GM18873 (cell line): ENCODE measurements around the gene PAK4.
"Not testable (repeated sequence)": the region's sequence is repeated elsewhere in the genome, so short reads cannot be mapped to it uniquely, and the experiment has no call there.

Experiments used
- ATAC-seq: cut with Tn5 transposase; IDR thresholded peaks from one replicate; pipeline ENCODE4 v1.9.1; 2021; ENCODE audit warnings: mild to moderate bottlenecking, moderate library complexity, moderate number of reproducible peaks; ENCODE audit not compliant: unreplicated experiment, low FRiP score

PAK4 gene

DNA sequence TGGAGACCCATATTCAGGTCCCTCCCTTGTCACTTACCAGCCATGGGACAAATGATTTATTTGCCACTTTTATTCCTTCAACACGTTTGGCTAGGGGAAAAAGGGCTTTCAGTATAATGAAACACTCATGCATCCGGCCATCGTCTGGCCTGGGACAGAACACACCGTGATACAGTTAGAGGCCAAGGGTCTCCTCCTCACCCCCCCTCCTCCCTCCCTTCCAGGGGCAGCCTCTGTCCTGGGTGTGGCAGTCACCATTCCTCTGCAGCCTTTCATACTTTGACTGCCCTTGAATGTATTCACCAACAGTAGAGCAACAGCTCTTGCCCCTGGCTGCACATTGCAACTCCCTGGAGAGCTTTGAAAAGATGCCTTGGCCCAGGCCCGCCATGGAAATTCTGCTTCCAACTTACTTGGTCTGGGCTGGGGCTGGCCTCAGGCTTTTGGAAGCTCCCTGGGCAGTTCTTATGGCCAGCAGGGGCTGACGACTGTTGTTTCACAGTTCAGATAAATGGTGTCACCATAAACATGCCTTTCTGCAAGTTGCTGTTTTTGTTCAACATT lies 3.0 kb downstream of the PAK4 start:
- ATAC-seq: no peak

DNA sequence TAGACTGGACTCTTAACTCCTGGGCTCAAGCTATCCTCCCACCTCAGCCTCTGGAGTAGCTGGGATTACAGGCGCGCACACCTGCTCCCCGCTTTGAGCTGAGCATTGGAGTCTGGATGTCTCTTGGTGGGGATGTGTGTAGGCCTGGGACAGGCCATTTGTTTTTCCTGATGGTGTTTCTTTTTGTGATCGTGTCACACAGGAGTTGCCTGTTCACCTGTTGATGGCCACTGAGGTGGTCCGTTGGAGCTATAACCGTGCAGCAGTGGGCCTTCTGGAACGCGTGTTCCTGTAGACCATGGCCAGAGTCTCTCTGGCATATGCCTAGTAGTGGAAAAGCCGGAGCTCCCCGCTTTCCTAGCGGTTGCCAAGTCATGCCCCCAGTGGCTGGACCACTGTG lies 3.5 kb downstream of the PAK4 start:
- ATAC-seq: no peak

DNA sequence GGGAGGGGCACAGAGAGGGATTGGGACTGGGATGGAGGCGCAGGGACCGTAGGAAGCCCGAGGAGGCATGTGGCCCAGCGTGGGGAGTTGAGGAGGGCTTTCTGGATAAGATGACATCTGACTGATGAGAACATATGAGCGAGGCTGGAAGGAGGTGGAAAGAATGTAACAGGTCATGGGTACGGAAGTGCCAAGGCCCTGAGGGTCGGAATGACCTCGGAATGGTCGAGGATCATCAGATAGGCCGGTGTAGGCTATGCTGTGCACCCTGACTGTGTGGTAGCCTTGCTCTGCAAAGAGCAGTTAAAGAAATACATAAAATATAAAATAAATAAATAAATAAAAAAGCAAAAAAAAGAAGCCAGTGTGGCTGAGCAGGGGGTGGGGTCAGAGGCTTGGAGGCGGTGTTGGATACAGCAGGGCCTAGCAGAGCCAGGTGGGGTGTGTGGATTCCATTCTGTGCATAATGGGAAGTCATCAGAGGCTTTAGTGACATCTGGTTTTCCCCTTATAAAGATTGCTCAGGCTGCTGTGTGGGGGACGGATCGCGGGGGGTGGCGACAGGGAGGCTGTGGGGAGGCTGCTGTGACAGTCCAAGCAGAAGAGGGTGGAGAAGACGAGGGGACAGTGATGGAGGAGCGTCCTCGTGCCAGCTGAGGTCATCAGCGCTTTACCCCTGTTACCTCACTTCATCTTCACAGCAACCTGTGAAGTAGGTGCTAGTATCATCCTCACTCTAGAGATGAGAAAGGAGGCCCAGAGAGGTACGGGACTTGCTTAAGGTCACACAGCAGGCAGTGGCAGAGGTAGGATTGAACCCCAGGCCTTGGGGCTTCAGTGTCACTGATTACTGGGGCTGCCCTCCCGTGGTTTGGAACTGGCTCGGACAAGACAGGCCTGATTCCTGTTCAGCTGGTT lies 5.0 kb downstream of the PAK4 start:
- ATAC-seq: no peak

DNA sequence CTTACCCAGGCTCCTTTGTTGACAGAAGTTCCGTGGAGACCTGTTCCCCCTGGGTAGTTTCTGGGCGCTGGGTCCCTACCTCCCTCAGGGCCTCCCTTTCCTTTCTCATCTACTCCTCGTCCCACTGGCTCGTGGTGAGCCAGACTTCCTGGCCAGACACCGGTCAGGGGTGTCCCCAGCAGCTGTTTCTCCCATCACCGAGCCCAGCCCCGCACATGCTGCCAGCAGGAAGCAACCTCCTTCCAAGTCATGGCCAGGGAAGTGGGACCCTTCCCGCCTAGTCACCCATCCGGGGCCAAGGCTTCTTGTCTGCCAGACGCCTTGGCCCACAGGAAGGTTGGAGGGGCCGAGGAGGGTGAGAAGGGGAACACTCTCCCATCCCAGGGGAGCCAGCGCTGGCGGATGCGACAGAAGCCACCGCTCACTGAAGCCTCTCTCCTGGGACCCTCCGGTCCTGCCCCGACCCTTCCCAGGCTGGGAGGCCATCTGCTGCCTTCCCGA lies 5.7 kb downstream of the PAK4 start:
- no peak for ATAC-seq

DNA sequence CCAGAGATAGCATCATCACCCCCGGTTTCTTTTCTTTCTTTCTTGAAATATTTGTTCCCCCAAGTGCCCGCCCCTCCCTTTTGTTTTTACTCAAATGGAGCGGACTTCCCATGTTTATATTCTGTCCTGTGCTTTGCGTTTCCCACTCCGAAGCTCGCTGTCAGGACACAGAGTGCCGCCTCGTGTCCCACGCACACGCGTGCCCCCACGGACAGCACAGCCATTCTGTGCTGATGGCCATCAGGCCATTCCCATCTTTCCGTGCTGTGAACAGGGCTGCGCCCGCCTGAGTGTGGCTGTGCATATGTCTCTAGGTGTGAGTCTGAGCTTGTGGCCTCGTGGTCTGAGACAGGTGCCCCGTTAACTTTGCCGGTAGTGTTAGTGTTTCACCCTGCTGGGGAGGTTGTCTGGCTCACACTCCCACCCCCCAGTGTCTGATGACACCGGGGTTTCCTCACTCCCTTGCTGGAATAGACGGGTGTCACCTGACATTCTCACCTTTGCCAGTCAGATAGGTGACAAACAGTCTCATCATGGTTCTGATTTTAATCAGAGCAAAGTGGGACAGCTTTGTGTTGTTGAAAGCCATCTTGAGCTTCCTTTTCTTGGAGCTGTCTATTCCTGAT lies 6.9 kb downstream of the PAK4 start:
- ATAC-seq: no peak

DNA sequence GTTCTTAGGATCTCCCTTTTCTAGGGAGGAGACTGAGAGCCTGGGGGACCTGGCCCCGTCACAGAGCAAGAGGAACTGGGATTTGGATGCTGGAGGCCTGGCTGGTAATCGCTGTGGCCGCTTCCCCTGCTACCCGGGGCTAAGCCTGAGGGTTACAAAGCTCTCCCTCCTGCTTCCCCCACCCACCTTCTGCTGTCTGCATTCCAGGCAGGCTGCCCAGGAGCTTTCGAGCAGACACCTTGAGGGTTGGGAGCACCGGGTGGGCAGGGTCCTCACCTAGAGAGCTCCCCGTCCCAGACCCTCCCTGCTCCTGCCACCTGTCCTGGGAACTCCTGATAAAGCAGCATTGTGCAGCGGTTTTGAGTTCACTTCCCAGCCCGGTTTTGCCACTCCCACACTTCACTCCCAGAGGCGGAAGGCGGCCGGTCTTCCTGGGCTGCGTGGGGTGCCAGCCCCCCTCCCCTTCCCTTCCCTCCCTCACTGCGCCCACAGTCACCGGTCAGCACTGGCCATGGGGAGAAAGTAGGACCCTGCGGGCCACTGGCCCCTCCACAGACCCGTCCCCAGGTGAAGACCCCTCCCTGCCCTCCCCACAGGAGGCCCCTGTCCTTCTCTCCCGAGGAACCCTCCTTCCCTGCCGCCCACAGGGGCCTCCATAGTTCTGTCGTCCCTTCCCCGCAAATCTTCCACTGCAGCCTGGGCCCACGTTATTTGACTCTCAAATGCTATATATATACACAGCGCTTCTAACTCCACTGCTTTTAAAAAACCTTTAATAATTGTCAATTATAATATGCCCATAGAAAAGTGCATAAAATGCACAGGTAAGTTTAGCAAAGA lies 8.1 kb downstream of the PAK4 start:
- ATAC-seq: no peak

DNA sequence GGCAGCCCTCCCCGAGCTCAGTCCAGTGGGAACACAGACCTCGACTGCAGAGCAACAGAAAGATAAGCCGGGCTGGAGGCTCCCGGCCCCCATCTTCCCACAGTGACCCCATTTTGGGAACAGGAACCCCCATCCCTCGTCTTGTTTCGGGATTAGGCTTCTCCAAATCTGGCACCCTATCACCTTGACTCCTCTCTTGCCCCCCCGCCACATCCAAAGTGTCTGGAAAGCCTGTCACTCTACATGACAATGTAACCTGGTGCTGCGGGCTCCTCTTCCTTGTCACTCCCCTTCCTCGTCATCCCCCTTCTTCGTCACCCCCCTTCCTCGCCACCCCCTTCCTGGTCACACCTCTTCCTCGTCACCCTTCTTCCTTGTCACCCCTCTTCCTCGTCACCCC lies 10.1 kb downstream of the PAK4 start:
- no peak for ATAC-seq

DNA sequence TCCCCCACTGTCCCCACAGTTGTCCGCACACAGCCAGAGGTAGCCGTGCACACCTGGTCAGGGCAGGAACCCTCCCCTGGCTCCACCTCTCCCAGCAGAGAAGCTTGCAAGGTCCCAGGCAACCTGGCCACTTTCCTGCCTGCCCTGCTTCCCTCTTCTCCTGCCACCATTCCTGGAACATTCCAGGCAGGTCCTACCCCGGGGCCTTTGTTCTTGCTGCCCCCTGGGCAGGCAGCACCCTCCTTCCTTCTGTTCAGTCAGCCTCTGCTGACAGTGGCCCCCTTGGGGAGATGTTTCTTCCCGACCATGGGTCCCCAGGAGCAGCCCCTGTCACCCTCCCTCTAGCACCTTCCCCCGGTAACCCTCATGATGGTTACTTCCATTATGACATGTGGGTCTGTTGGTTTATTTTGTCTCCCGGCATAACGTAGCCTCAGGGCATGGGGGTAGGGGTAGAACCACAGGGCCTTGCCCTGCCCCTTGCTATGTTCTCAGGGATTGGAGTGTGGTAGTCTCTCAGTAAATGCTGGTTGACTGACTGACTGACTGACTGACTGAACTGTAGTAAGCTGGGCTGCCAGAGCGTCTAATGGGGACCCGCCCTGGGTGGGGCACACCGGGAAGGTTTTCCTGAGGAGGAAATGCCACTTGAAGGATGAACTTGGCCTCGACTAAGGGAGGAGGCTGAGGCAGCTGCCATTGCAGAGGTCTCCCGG lies 10.8 kb downstream of the PAK4 start:
- no peak for ATAC-seq

DNA sequence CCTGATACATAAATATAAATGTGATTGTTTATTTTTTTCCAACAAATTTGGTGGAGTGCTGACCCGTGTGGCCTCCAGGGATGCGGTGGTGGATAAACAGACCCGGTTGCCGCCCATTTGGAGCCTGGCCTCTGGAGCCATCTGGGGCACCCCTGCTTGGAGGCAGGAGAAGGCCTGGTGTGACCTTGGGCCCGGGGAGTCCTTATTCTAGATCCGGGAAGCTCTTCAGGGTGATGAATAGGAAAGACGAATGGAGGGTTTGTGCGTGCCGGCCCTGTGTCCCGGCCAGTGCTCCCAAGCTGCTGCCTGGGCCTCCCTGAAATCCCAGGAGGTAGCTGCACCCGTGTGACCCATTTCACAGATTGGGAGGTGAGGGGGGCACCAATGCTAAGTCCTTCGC lies 11.5 kb downstream of the PAK4 start:
- ATAC-seq: no peak

DNA sequence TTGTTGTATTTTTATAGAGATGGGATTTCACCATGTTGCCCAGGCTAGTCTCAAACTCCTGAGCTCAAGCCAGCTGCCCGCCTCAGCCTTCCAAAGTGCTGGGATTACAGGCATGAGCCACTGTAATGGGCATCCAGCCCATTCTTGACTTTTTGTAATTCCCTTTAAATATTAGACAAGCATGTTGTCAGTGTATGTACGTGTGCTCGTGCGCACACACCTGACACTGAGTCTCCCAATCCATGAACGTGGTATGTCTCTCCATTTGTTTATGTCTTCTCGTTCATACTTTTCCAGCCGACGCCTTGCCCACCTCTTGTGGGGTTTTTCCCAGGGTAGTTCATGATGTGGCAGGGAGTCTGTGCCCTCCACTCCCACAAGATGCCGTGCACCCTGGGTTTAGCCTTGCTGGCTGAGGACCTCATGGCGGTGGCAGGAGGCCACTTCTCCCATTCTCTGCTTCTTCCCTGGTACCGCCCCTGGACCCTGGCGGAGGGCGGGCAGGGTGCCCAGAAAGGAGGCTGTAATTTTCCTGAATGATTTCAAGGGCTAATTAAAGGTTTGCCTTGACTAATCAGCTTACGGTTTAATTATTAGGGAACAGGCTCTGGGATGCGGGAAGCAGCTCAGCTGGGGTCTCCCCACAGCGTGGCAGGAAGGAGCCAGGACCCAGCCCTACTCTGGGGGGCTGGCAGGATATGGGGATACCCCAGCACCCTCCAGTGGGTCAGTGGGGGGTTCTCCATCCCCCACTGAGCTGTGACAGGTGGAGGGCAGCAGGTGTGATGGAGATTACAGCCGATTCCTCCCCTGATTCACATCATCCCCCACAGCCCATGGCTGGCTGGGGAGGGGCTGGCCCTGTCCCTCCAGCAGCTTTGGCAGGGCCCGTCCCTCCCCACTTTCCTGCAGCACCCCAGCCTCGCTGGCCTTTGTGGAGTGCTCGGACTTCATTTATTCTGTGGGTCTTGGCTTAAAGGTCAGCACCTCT lies 12.9 kb downstream of the PAK4 start:
- ATAC-seq: no peak

DNA sequence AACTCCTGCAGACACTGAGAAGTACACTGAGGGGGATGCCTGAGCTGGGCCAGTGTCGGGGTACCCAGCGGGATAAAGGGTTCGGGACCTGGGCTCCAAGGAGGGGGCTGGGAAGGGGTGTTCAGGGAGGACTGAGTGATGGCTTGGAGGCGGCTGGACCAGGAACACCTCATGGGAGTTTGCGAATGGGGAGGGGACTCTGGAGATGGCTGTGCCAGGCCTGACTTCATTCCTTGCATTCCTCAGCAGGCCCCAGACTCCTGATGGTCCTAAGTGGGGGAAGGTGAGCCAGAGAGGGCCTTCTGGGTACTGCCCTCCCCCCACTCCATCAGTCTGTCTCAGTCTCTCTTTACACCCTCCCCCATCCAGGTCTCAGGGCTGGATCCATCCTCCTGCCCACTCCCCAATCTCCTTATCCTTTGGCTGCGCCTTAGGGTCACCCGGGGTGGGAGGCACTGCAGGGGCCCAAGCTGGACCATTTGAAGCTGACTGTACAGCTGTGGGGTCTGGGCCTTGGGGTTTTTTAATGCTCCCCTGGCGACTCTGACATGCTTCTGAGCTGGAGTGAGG lies 13.8 kb downstream of the PAK4 start:
- no peak for ATAC-seq

DNA sequence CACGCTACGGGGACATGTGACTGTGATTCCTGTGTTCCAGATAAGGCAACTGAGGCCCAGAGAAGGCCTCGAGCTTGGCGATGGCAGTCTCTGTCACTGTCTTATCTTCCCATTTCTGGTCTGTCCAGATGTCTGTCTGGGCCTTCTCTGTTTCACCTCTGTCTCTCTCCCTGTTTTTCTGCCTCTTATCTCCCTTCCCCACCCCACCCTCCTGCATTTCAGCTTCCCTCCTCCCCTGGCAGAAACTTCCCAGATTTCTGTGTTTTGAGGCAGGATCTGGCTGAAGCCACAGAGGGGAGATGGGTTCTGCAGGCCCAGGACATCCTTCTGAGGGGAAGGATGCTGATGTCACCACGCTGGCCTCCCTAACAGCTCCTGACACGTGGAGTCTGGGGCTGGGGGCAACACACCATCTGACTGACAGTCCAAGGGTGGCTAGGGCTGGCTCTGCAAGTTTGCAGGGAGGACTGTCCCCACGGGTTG lies 14.4 kb downstream of the PAK4 start:
- ATAC-seq: no peak

DNA sequence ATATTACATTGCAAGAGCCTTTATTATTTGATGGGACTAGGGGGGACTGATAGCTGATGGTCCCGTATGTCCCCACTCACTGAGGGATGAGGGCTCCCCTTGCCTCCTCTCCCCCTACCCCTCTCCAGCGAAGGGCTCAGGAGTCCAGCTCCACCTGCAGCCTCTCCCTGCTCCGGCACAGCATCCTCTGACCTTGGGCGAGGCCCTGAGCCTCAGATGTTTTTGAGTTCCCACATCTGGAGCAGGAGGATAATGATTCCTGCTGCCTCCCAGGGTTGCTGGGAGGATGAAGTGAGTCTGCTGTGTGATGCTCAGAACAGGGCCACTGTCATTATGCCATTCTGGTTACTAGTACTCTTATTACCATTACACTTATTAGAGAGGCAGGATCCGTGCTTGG lies 15.0 kb downstream of the PAK4 start:
- no peak for ATAC-seq

DNA sequence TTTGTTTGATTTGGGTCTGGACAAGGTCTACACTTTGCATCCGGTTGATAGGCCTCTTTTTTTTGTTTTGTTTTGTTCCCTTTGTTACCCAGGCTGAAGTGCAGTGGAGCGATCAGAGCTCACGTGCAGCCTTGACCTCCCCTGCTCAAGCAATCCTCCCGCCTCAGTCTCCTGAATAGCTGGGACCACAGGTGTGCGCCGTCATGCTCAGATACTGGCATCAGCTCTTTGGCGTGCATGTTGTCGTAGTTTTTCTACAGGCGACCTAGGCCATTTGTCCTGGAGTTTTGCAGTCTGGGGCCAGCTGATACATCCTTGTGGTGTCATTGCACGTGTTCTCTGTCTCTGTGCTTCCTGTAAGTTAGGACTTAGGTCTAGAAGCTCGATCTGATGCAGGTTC lies 16.3 kb downstream of the PAK4 start:
- ATAC-seq: no peak

DNA sequence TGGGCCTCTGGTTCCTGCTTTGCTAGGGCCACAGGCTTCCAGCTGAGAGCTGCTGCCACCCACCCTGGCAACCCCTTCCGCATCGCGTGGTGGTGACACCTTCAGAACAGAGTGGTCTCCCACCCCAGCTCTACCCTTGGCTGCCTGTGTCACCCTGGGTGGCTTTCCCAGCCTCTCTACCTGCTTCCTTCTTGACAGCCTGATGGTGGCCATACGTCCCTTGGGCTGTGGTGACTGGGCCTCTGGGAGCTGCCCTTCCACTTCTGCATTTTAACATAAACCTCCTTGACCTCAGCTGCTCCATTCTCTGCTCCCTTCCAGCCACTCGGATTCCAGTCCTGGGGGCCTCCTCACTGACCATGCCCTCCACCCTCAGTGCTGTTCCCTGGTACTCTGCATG lies 17.0 kb downstream of the PAK4 start:
- no peak for ATAC-seq

DNA sequence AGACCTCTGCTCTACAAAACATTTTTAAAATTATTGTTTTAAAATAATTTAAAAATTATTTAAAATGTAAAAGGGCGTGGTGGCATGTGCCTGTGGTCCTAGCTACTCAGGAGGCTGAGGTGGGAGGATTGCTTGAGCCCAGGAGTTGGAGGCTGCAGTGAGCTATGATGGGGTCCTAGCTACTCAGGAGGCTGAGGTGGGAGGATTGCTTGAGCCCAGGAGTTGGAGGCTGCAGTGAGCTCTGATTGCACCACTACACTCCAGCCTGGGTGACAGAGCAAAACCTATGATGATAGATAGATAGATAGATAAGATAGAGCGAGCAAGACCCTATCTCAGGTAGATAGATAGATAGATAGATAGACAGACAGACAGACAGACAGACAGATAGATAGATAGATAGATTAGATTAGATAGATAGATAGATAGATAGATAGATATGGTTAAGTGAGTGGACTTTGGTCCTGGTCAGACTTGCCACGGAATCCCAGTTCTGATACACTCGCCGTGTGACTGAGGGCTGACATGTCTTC lies 18.2 kb downstream of the PAK4 start:
- not testable (repeated sequence) for ATAC-seq

DNA sequence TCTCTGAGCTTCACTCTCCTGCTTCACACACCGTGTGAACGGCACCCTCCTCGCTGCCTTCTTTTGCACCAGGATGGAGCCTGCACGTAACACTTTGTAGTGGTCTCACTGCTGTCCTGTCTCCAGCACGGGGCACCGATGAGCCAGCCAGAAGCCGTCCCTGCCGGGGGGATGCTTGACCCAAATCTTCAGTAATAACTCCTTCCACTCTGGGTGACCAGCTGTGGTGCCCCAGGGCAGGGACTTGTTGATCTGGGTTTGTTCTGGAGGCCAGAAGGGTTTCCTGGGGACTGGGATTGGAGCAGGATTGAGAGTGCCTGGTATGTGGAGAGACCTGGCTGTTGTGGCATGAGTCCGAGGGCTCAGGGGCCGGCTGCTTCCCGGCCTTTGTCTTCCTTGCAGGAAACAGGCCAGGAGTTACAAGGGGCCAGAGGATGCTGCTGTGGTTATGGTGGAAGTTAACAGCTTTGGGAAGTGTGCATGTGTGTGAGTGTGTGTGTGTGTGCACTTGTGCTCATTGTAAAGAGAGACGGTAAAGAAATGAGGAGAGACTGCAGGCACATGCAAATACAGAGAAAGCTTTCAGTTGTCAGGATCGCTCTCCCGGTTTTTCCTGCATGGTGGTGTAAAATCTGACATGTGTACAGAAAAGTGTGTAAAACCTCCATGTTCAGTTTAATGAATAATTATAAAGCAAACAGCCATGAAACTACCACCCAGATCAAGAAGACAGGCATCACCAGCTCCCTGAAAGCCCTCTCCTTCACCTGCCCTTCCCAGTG lies 18.9 kb downstream of the PAK4 start:
- no peak for ATAC-seq
